ENCODE measurements around the gene TULP1.

Gene TULP1

DNA sequence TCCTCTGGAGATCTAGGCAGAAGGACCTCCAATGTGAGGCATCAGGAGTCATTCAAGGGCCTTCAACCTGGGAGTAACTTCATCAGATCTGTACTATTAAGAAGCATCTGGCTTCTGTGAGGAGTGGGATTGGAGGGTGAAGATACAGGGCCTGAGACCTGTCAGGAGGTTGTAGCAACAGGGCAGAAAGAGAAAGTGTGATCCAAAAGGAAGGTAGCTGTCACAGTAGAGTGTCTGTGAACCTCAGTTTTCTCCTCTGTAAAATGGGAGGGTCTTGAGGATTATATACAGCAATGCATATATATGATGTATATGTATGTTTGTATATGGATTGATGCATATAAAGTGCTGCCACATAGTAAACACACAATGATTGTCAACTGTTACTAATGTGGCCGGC, 47.0 kb downstream of the TULP1 start:
- no peak for DNase-seq (ENCODE audit: low read depth)

DNA sequence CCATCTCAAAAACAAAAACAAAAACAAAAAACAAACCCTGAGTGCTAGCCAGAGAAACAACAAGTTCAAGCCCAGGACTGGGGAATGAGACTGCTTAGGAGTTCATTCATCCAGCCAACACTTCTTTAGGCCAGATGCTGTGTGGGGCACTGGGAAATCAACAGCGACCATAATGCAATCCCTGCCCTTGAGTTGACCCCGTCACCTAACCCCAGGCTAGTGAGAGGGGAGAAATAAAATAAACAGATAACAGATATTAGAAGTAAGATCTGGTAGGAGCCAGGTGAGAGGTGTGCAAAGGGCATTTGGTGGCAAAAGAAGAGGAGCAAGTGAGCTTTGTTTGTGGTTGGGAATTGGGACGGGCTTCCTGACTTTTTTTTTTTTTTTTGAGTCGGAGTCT, 49.4 kb downstream of the TULP1 start:
- no peak for DNase-seq (ENCODE audit: low read depth)

DNA sequence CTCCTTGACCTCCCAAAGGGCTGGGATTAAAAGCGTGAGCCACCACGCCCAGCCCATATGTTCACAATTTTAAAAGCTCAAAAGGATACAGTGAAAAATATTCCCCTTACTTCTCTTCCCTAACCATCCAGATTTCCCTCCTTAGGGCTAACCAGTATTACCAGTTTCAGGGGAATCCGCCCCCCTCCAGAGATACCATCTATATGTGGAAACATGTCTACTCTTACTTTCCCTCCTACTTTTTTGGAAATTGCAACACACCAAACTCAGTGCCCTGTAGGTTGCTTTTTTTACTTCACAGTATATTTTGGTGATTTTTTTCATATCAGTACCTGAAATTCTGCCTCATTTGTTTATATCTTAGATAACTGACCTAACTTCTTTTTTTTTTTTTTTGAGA, 51.4 kb downstream of the TULP1 start:
- DNase-seq (ENCODE audit: low read depth) = no peak

DNA sequence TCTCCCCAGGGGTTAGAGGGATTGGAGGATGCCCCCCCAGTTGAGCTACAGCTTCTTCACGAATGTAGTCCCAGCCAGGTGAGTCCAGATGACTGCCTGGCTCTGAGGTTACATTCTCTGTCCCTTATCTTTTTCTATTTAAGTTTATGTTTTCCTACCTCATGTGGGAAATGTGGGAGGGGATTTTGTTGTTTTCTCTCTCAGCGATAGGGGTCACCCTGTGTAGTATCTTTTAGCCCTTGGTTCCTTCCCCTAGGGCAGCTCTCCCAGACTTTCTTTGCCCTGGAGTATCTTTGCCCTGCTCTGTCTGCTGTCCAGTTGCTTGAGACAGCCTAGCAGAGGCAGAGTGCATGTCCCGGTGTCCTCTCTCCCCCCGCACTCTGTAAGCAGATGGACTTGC, 54.8 kb downstream of the TULP1 start:
- no peak for DNase-seq (ENCODE audit: low read depth)

DNA sequence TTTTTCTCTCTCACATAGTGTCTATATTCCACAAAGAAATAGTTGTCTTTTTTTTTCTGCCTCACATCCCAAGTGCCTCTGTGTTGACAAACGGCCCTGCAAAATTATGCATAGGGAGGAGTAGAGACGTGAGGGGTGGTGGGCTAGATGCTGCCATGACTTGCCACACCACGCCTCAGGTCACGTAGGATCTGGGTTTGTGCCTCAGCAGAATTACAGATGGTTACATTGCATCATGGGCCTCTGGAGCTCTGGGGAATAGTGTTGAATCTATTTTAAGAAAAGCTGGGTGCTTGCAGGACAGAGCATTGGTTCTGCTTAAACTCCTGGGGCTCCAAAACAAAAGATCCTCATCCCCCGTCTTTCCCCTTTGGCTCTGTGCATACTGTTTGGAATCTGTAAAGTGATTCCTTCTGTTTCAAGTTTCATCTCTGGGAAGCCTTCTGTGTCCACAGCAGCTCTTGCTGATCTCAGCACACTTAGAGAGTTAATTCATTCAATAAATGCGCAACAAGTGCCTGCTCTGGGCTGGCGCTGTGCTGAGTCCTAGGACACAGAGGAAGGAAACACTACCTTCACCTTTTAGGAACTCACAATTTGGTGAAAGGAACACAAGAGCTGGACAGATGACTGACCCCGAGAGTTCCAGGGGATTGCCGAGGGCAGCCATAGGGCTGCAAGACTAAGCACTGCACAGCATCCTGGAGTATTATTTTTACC, 58.1 kb downstream of the TULP1 start:
- no peak for DNase-seq (ENCODE audit: low read depth)

DNA sequence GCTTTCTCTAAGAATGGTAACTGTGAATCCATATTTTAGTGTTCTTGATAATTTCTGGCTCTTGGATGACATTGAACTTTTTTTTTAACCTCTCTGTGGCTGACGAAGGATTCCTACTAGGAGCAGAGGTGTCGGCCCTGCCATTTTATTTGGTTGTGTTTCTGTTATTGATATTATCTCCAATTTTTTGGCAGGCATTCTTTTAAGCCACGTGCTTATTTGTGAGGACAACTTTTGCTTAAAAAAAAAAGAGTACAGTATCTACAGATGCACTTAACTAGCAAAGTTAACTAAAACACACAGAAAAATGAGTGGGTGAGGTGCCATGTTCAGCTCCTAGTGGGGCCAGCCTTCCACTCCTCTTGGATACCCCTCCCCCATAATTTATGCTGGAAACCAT, 59.5 kb downstream of the TULP1 start:
- DNase-seq (ENCODE audit: low read depth) = no peak

DNA sequence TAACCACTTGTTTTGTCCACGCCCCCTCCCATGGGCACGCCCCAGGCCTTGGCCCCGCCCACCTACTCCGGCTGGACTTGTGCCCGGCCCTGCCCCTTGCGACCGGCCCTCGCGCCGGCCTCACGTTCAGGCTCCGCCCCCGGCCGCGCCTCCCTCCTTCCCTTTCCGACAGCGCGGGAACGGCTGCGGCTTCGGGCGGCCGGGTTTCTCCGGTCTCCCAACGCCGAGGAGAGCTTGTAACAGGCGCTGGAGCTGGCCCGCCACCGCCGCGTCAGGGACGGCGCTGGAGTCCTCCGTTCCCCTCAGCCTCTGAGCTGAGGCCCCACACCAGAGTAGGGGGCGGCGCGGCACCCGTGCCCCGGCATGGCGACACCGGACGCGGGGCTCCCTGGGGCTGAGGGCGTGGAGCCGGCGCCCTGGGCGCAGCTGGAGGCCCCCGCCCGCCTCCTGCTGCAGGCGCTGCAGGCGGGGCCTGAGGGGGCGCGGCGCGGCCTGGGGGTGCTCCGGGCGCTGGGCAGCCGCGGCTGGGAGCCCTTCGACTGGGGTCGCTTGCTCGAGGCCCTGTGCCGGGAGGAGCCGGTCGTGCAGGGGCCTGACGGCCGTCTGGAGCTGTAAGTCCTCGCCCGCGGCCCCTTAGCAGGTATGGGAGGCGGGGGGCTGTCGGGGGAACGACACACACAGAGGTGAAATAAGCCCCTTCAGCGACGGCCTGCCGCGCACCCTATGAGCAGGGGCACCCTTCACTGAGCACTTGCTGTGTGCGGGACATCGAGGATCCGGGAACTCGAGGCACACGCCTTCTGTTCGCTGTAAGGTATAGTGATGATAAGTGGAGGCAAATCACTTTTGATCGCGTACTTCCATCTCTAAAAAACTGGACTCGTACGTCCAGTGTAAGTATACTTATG, 60.3 kb downstream of the TULP1 start, which contains the start of gene FANCE:
FANCE (plus strand) TSS at position 156 of the 908 bp plus-strand sequence; CDS start at position 364, 208 bp downstream.
- peak; percentile 82 for DNase-seq (ENCODE audit: low read depth)

DNA sequence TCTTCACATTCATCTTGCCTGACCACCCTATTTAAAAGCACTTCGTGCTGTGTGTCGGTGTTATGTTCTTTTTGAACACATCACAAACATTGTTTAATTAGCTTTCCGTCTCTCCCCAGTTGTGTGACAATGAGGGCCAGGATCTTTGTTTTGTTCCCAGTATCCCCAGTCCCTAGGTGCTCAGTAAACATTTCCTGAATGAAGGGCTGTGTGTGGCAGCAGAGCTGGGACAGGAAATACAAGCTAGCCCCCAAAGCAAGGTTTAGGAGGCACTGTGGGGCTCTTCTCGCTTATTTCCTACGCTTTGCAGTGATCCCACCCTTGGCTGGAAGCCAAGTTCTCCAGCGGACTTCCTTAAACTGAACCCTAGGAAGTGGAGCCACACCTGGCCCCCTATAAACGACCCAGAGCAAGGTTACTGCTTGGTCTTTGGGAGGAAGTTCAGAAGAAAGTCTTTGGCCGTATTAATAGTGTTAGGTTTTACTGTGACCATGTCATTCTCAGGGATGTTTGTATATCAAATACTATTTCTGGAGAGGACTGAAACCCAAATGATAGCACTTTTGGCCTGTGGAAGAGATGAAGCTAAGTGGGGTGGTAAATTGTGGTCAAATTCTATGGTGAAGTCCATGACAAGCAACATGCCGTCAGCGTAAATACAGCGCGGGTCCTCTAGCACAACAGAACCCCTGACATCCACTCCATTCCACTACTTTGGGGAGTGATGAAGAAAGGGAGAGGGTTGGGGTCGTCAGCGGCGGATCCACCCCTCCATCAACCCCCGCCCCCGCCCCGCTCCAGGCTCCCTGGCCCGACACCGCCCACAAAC, 61.1 kb downstream of the TULP1 start:
- DNase-seq (ENCODE audit: low read depth) = no peak

DNA sequence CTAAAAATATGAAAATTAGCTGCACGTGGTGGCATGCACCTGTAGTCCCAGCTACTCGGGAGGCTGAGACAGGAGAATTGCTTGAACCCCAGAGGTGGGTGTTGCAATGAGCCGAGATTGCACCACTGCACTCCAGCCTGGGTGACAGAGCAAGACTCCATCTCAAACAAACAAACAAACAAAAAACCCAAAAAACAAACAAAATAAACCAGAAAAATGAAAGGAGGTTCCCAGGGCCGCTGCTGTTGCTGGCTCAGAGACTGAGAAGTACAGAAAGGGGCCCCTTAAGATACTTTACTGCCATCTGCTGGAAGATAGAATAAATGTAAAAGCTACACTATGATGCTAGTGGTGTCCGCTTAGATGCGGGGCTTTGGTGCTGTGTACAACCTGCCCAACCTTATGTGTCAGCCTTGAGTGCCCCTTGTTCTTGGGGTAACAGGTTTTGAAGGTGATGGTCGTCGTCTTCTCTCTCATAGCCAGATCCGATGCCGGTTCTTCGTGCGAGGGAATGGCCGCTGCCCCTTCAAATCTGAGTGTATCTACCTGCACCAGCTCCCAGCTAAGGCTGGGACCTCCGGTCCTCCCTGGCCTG, 63.3 kb downstream of the TULP1 start:
- no peak for DNase-seq (ENCODE audit: low read depth)

DNA sequence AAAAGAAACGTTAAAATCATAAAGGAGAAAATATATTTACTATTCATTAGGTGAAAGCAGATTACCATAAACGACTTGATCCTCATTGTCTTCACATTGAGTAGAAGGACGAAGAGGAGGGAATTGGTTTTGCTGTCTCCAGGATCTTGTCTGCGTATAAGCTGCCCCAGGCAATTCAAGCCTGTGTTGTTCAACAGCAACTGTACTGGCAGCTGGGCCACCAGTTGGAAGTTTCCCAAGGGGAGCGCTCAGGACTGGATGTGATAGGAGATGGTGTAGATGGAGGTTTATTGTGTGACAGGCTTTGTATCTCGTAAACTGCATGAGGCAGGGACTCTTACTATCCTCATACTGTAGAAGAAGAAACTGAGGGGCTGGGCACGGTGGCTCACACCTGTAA, 64.5 kb downstream of the TULP1 start:
- DNase-seq (ENCODE audit: low read depth) = no peak
